Measurements from ENCODE around the gene BYSL. TPM values are rescaled to one million over a fixed set of nuclear protein-coding genes. Genes with fewer than 3 reads are reported as not detected.

The BYSL gene
- total and polyA plus RNA-seq, 2 experiments from 2014 or later: 20.7 to 28.5 TPM

GRCh38 chr6:41975276-41975675 lies 54.0 kb downstream of the BYSL start:
- WGBS (ENCODE audit: low lambda C conversion rate, missing lambda C conversion rate): 86% methylated on average over 4 of the region's 4 CpGs
- H3K4me3 ChIP-seq: no peak overlapping the region
- no peaks in the 10 kb centered on the region for H4K20me1 ChIP-seq (ENCODE audit: insufficient read depth, poor library complexity, severe bottlenecking)
- no peaks in the 10 kb centered on the region for H3K4me1 ChIP-seq (ENCODE audit: insufficient read depth)
- H3K4me2 ChIP-seq: no peak overlapping the region
- no peaks in the 10 kb centered on the region for H3K79me2 ChIP-seq
- no peaks in the 10 kb centered on the region for H3K36me3 ChIP-seq (replicated peaks; ENCODE audit: insufficient read depth, low read depth)
- no peaks in the 10 kb centered on the region for H3K9me3 ChIP-seq (ENCODE audit: low read depth)
- H2AFZ ChIP-seq: no peak overlapping the region
- DNase-seq (ENCODE audit: low spot score): no peak
- H3K27ac ChIP-seq: no peak overlapping the region
- no peaks in the 10 kb centered on the region for H3K9me2 ChIP-seq (replicated peaks; ENCODE audit: insufficient read depth)
- TF ChIP-seq, protein P1, sequence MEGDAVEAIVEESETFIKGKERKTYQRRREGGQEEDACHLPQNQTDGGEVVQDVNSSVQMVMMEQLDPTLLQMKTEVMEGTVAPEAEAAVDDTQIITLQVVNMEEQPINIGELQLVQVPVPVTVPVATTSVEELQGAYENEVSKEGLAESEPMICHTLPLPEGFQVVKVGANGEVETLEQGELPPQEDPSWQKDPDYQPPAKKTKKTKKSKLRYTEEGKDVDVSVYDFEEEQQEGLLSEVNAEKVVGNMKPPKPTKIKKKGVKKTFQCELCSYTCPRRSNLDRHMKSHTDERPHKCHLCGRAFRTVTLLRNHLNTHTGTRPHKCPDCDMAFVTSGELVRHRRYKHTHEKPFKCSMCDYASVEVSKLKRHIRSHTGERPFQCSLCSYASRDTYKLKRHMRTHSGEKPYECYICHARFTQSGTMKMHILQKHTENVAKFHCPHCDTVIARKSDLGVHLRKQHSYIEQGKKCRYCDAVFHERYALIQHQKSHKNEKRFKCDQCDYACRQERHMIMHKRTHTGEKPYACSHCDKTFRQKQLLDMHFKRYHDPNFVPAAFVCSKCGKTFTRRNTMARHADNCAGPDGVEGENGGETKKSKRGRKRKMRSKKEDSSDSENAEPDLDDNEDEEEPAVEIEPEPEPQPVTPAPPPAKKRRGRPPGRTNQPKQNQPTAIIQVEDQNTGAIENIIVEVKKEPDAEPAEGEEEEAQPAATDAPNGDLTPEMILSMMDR (IDR thresholded peaks at IDR 0.05; ENCODE audit: poor library complexity): no peak
- no peak for TF ChIP-seq EZH2phosphoT487 (IDR thresholded peaks at IDR 0.05; ENCODE audit: low read depth, severe bottlenecking, unreplicated experiment)
- no peak for TF ChIP-seq EZH2 (IDR thresholded peaks at IDR 0.05; ENCODE audit: borderline replicate concordance)
- H3K27me3 ChIP-seq: no peaks in the 10 kb centered on the region

DNA sequence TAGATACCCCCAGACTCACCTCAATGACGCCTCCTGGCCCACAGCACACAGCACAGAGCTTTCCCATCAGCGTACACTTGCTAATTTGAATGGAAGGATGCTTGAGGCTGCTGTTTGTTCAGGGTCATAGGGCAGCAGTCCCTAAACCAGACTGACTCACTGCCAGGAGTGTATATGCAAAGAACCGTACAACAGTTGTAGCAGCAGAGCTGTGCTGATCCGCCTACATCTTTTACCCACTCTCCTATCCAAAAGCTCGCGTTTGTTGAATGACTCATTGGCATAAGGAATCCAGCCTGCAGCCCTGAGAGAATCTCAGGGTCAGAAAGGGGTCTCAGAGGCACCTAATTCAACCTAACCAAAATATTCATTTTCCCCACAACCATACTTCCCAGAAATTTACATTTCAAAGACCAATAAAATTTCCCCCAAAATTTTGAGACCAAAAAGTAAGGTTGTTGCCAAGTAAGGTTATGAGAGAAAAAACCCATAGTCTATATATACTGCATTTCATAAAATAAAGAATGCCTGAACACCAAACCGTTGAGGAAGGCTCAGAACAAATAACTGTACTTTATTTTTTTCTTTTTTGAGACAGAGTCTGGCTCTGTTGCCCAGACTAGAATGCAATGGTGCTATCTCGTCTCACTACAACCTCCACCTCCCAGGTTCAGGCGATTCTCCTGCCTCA lies 55.6 kb downstream of the BYSL start:
- 59% methylated on average over 9 of the region's 9 CpGs for WGBS (ENCODE audit: low lambda C conversion rate, missing lambda C conversion rate)
- Histone ChIP-seq H3K36me3 (replicated peaks; ENCODE audit: insufficient read depth, low read depth) (no peaks in the 10 kb centered on the region), H3K4me2 (no peak overlapping the region), H2AFZ (no peak overlapping the region), H3K4me3 (no peak overlapping the region), H3K27ac (no peak overlapping the region), H3K9me2 (replicated peaks; ENCODE audit: insufficient read depth) (no peaks in the 10 kb centered on the region), H3K27me3 (no peaks in the 10 kb centered on the region), H4K20me1 (ENCODE audit: insufficient read depth, poor library complexity, severe bottlenecking) (no peaks in the 10 kb centered on the region), H3K4me1 (ENCODE audit: insufficient read depth) (no peaks in the 10 kb centered on the region), H3K9me3 (ENCODE audit: low read depth) (no peaks in the 10 kb centered on the region), H3K79me2 (no peaks in the 10 kb centered on the region)
- no peak for DNase-seq (ENCODE audit: low spot score)
- no peak for TF ChIP-seq EZH2 (IDR thresholded peaks at IDR 0.05; ENCODE audit: borderline replicate concordance)
- no peak for TF ChIP-seq EZH2phosphoT487 (IDR thresholded peaks at IDR 0.05; ENCODE audit: low read depth, severe bottlenecking, unreplicated experiment)
- TF ChIP-seq, protein P1 (IDR thresholded peaks at IDR 0.05; ENCODE audit: poor library complexity): no peak

Small RNAs within 50 kb of the gene (small RNA-seq; reads per million reads assigned to genes)
- not detected for gene RF00019

Other genes starting within 250 kb of the BYSL start
- 10.1 and 14.2 TPM in 2 replicates for gene TFEB, start 185.9 kb upstream of the BYSL start, total RNA-seq
- 23.7 and 32.7 TPM in 2 replicates for gene TFEB, start 185.9 kb upstream of the BYSL start, polyA plus RNA-seq
- 114 and 128 TPM in 2 replicates for gene PGC, start 174.1 kb upstream of the BYSL start, total RNA-seq
- 67.4 and 109 TPM in 2 replicates for gene PGC, start 174.1 kb upstream of the BYSL start, polyA plus RNA-seq
- gene FRS3, start 141.6 kb upstream of the BYSL start, total RNA-seq: 0.84 and 1.4 TPM in 2 replicates
- 4.0 and 8.4 TPM in 2 replicates for gene FRS3, start 141.6 kb upstream of the BYSL start, polyA plus RNA-seq
- gene PRICKLE4, start 140.7 kb upstream of the BYSL start, total RNA-seq: 1.2 and 4.0 TPM in 2 replicates
- 0.80 and 1.3 TPM in 2 replicates for gene PRICKLE4, start 140.7 kb upstream of the BYSL start, polyA plus RNA-seq
- gene TOMM6, start 133.8 kb upstream of the BYSL start, total RNA-seq: 127 and 197 TPM in 2 replicates
- 211 and 240 TPM in 2 replicates for gene TOMM6, start 133.8 kb upstream of the BYSL start, polyA plus RNA-seq
- 2.2 and 2.4 TPM in 2 replicates for gene USP49, start 26.1 kb upstream of the BYSL start, total RNA-seq
- gene USP49, start 26.1 kb upstream of the BYSL start, polyA plus RNA-seq: 1.0 and 3.0 TPM in 2 replicates
- gene MED20, start 360 bp upstream of the BYSL start, total RNA-seq: 18.1 and 19.2 TPM in 2 replicates
- gene MED20, start 360 bp upstream of the BYSL start, polyA plus RNA-seq: 18.1 and 19.8 TPM in 2 replicates
- 79.3 and 96.8 TPM in 2 replicates for gene CCND3, start 20.3 kb downstream of the BYSL start, total RNA-seq
- gene CCND3, start 20.3 kb downstream of the BYSL start, polyA plus RNA-seq: 134 and 141 TPM in 2 replicates
- gene TAF8, start 129.0 kb downstream of the BYSL start, total RNA-seq: 16.7 and 25.1 TPM in 2 replicates
- 12.6 and 14.0 TPM in 2 replicates for gene TAF8, start 129.0 kb downstream of the BYSL start, polyA plus RNA-seq
- 11.6 and 12.5 TPM in 2 replicates for gene C6orf132, start 221.1 kb downstream of the BYSL start, total RNA-seq
- 9.4 and 10.5 TPM in 2 replicates for gene C6orf132, start 221.1 kb downstream of the BYSL start, polyA plus RNA-seq